Measurements from ENCODE around the gene NDUFB7.

- no peak for TF ChIP-seq POLR2AphosphoS5 (IDR thresholded peaks at IDR 0.05)
- TF ChIP-seq CTCF (IDR thresholded peaks at IDR 0.05) = no peak
- no peak for TF ChIP-seq POLR2A (IDR thresholded peaks at IDR 0.05)
Observed at GRCh38 chr19:14519245-14519859, 52.5 kb downstream of the NDUFB7 start.
